ENCODE measurements around the gene TRPM2.

Gene TRPM2

GRCh38 chr21:44324854-44325107 lies 28.6 kb upstream of the TRPM2 start:
- no peak overlapping the region for H3K4me3 ChIP-seq (ENCODE audit: low read length)
- H3K27me3 ChIP-seq (ENCODE audit: control insufficient read depth, insufficient read depth, low read length), result no peaks in the 10 kb centered on the region
- no peak overlapping the region for H3K9ac ChIP-seq (ENCODE audit: low read length)
- no peaks in the 10 kb centered on the region for H3K4me1 ChIP-seq (ENCODE audit: control insufficient read depth, insufficient read depth, low read length)
- no peaks in the 10 kb centered on the region for H3K9me3 ChIP-seq (ENCODE audit: control insufficient read depth, low read length)
- H3K36me3 ChIP-seq (ENCODE audit: control insufficient read depth, insufficient read depth, low read length), result no peaks in the 10 kb centered on the region

- Histone ChIP-seq H3K27me3 (ENCODE audit: control insufficient read depth, insufficient read depth, low read length) (no peaks in the 10 kb centered on the region), H3K4me3 (ENCODE audit: low read length) (no peak overlapping the region), H3K36me3 (ENCODE audit: control insufficient read depth, insufficient read depth, low read length) (no peaks in the 10 kb centered on the region), H3K9ac (ENCODE audit: low read length) (no peak overlapping the region), H3K9me3 (ENCODE audit: control insufficient read depth, low read length) (no peaks in the 10 kb centered on the region), H3K4me1 (ENCODE audit: control insufficient read depth, insufficient read depth, low read length) (no peaks in the 10 kb centered on the region)
Observed at GRCh38 chr21:44325386-44326271, 27.8 kb upstream of the TRPM2 start.

GRCh38 chr21:44326272-44326647 lies 27.2 kb upstream of the TRPM2 start:
- no peaks in the 10 kb centered on the region for H3K9me3 ChIP-seq (ENCODE audit: control insufficient read depth, low read length)
- no peak overlapping the region for H3K4me3 ChIP-seq (ENCODE audit: low read length)
- no peaks in the 10 kb centered on the region for H3K27me3 ChIP-seq (ENCODE audit: control insufficient read depth, insufficient read depth, low read length)
- no peaks in the 10 kb centered on the region for H3K4me1 ChIP-seq (ENCODE audit: control insufficient read depth, insufficient read depth, low read length)
- H3K9ac ChIP-seq (ENCODE audit: low read length), result no peak overlapping the region
- H3K36me3 ChIP-seq (ENCODE audit: control insufficient read depth, insufficient read depth, low read length), result no peaks in the 10 kb centered on the region

- Histone ChIP-seq H3K36me3 (ENCODE audit: control insufficient read depth, insufficient read depth, low read length) (no peaks in the 10 kb centered on the region), H3K9me3 (ENCODE audit: control insufficient read depth, low read length) (no peaks in the 10 kb centered on the region), H3K4me3 (ENCODE audit: low read length) (no peak overlapping the region), H3K9ac (ENCODE audit: low read length) (no peak overlapping the region), H3K4me1 (ENCODE audit: control insufficient read depth, insufficient read depth, low read length) (no peaks in the 10 kb centered on the region), H3K27me3 (ENCODE audit: control insufficient read depth, insufficient read depth, low read length) (no peaks in the 10 kb centered on the region)
Observed at GRCh38 chr21:44326716-44327602, 26.5 kb upstream of the TRPM2 start.

GRCh38 chr21:44327603-44327974 lies 25.8 kb upstream of the TRPM2 start:
- no peaks in the 10 kb centered on the region for H3K27me3 ChIP-seq (ENCODE audit: control insufficient read depth, insufficient read depth, low read length)
- no peak overlapping the region for H3K4me3 ChIP-seq (ENCODE audit: low read length)
- H3K4me1 ChIP-seq (ENCODE audit: control insufficient read depth, insufficient read depth, low read length), result no peaks in the 10 kb centered on the region
- no peak overlapping the region for H3K9ac ChIP-seq (ENCODE audit: low read length)
- H3K9me3 ChIP-seq (ENCODE audit: control insufficient read depth, low read length), result no peaks in the 10 kb centered on the region
- H3K36me3 ChIP-seq (ENCODE audit: control insufficient read depth, insufficient read depth, low read length), result no peaks in the 10 kb centered on the region

- Histone ChIP-seq H3K9me3 (ENCODE audit: control insufficient read depth, low read length) (no peaks in the 10 kb centered on the region), H3K27me3 (ENCODE audit: control insufficient read depth, insufficient read depth, low read length) (no peaks in the 10 kb centered on the region), H3K4me1 (ENCODE audit: control insufficient read depth, insufficient read depth, low read length) (no peaks in the 10 kb centered on the region), H3K4me3 (ENCODE audit: low read length) (no peak overlapping the region), H3K36me3 (ENCODE audit: control insufficient read depth, insufficient read depth, low read length) (no peaks in the 10 kb centered on the region), H3K9ac (ENCODE audit: low read length) (no peak overlapping the region)
Observed at GRCh38 chr21:44328242-44328895, 25.1 kb upstream of the TRPM2 start.

- Histone ChIP-seq H3K9ac (ENCODE audit: low read length) (no peak overlapping the region), H3K36me3 (ENCODE audit: control insufficient read depth, insufficient read depth, low read length) (no peaks in the 10 kb centered on the region), H3K9me3 (ENCODE audit: control insufficient read depth, low read length) (no peaks in the 10 kb centered on the region), H3K27me3 (ENCODE audit: control insufficient read depth, insufficient read depth, low read length) (no peaks in the 10 kb centered on the region), H3K4me1 (ENCODE audit: control insufficient read depth, insufficient read depth, low read length) (no peaks in the 10 kb centered on the region), H3K4me3 (ENCODE audit: low read length) (no peak overlapping the region)
Observed at GRCh38 chr21:44329086-44329889, 24.1 kb upstream of the TRPM2 start.

GRCh38 chr21:44329971-44330681 lies 23.3 kb upstream of the TRPM2 start:
- Histone ChIP-seq H3K36me3 (ENCODE audit: control insufficient read depth, insufficient read depth, low read length) (no peaks in the 10 kb centered on the region), H3K4me1 (ENCODE audit: control insufficient read depth, insufficient read depth, low read length) (no peaks in the 10 kb centered on the region), H3K9me3 (ENCODE audit: control insufficient read depth, low read length) (no peaks in the 10 kb centered on the region), H3K9ac (ENCODE audit: low read length) (no peak overlapping the region), H3K27me3 (ENCODE audit: control insufficient read depth, insufficient read depth, low read length) (no peaks in the 10 kb centered on the region), H3K4me3 (ENCODE audit: low read length) (no peak overlapping the region)

GRCh38 chr21:44330698-44331097 lies 22.7 kb upstream of the TRPM2 start:
- H3K9ac ChIP-seq (ENCODE audit: low read length), result no peak overlapping the region
- no peak overlapping the region for H3K4me3 ChIP-seq (ENCODE audit: low read length)
- no peaks in the 10 kb centered on the region for H3K9me3 ChIP-seq (ENCODE audit: control insufficient read depth, low read length)
- H3K27me3 ChIP-seq (ENCODE audit: control insufficient read depth, insufficient read depth, low read length), result no peaks in the 10 kb centered on the region
- no peaks in the 10 kb centered on the region for H3K36me3 ChIP-seq (ENCODE audit: control insufficient read depth, insufficient read depth, low read length)
- no peaks in the 10 kb centered on the region for H3K4me1 ChIP-seq (ENCODE audit: control insufficient read depth, insufficient read depth, low read length)

- Histone ChIP-seq H3K36me3 (ENCODE audit: control insufficient read depth, insufficient read depth, low read length) (no peaks in the 10 kb centered on the region), H3K4me3 (ENCODE audit: low read length) (no peak overlapping the region), H3K27me3 (ENCODE audit: control insufficient read depth, insufficient read depth, low read length) (no peaks in the 10 kb centered on the region), H3K4me1 (ENCODE audit: control insufficient read depth, insufficient read depth, low read length) (no peaks in the 10 kb centered on the region), H3K9ac (ENCODE audit: low read length) (no peak overlapping the region), H3K9me3 (ENCODE audit: control insufficient read depth, low read length) (no peaks in the 10 kb centered on the region)
Observed at GRCh38 chr21:44331209-44331608, 22.2 kb upstream of the TRPM2 start.

- Histone ChIP-seq H3K9ac (ENCODE audit: low read length) (no peak overlapping the region), H3K4me1 (ENCODE audit: control insufficient read depth, insufficient read depth, low read length) (no peaks in the 10 kb centered on the region), H3K4me3 (ENCODE audit: low read length) (no peak overlapping the region), H3K27me3 (ENCODE audit: control insufficient read depth, insufficient read depth, low read length) (no peaks in the 10 kb centered on the region), H3K36me3 (ENCODE audit: control insufficient read depth, insufficient read depth, low read length) (no peaks in the 10 kb centered on the region), H3K9me3 (ENCODE audit: control insufficient read depth, low read length) (no peaks in the 10 kb centered on the region)
Observed at GRCh38 chr21:44331650-44332307, 21.6 kb upstream of the TRPM2 start.
